Posterior cingulate gyrus (tissue), 11 donors: Measurements from ENCODE around the gene ZNF550.
A peak's percentile ranks its signal among the peaks of the same experiment; 100 is the strongest.

Source experiments
- DNase-seq, 10 donors: peaks; one replicate each; pipeline versions ENCODE4 v3.0.0 to v3.0.0-alpha.2; 2020 to 2021; ENCODE audit warnings: mixed read lengths in 3 of 10
- intact Hi-C: fragments of 100-400 bp; cut with DNase I; formaldehyde crosslinking; loops from one replicate; pipeline ENCODE4 v1.15.1; 2023

ZNF550 gene

DNA sequence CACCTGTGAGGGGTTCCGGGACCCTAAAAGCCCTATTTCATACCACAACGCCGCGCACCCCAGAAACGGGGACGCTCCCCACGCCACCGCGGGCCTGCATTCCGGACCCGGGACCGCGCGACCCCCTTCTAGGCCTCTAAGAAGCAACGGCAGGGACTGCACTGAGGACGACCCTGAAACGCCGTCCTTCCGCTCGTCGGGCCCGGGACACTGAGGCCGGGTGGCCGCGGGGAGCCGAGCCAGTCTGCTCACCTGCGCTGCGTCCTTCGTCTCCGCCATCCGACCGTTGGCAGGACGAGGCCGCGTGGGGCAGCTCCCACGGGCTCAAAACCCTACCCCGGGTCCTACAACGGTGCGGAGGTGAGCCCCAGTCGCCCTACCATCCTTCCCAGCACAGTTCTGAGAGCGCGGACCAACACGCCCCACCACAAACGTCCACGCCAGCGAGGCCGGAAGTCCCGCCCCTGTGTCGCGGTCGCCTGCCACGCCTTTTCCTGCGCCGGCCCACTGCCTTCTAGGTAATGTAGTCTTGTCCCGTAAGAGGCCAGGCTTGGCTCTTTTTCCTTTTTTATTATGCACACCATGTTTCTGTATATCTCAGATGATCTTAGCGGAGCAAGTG, at the start of gene ZNF550:
Gene ZNF550, minus strand, starts transcription at position 460 of the 622 bp plus-strand sequence. Its CDS starts 181 bp downstream, at position 279.
- intact Hi-C loops, result no loop called here
- peak; percentile 84 to 99 (median 93) for DNase-seq

DNA sequence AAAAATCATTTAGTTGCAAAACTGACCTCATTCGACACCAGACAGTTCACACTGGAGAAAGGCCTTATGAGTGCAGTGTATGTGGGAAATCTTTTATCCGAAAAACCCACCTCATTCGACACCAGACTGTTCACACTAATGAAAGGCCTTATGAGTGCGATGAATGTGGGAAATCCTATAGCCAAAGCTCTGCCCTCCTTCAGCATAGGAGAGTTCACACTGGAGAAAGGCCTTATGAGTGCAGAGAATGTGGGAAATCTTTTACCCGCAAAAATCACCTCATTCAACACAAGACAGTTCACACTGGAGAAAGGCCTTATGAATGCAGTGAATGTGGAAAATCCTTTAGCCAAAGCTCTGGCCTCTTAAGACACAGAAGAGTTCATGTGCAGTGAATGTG, 47.3 kb upstream of the ZNF550 start:
- DNase-seq, result no peak
- intact Hi-C loops, result no loop called here

DNA sequence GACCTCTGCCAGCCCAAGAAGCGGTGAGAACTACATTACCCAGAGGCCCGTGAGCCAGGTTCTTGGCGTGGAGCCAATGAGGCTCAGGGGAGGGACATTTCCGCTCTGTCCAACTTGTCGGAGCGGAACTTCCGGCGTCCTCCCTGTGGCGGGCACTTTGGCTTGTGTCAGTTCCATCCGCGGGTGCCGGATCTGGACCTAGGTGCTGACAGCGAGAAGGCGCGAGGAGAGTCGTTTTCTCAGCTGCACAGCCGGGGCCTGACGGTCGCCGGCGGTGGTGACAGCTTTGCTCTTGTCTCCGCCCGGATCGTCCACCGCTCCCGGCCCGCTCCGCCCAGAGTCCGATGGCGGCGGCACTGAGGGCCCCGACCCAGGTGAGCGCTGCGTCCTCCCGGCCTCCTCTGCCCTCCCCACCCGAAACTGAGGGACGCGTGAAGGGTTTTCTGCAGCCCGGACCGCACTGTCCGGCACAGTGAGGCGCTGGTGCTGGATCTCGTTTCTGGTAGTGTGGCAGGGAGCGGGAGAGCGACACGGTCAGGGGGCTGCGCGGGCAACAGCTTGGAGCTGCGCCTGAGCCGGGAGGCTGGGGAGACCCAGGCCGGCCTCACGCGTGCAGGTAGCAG, 40.2 kb upstream of the ZNF550 start, which contains the start of gene ZNF530:
Gene ZNF530, plus strand, starts transcription at position 125 of the 623 bp plus-strand sequence. CDS start 4,461 bp downstream, outside the sequence.
- intact Hi-C loops, result no loop called here
- peak; percentile 88 to 99 (median 95) for DNase-seq

DNA sequence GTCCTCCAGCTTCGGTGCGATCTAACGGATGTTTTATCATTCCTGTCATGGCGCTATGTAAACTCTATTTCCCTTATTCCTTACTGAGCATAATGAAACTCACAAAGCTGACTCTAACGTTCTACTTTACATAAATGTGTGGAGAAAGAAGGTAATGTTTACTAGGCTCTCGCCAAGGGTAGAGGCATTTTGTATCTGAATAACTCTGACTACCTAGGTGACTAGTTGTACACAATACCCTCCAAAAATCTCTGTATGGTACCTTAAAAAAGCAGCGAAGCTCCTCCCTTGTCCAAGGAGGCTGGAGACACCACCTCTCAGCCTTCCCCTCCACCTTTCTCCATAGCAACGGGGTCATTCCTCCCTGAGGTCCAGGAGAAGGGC, 39.7 kb upstream of the ZNF550 start:
- no peak for DNase-seq
- intact Hi-C loops, result no loop called here

DNA sequence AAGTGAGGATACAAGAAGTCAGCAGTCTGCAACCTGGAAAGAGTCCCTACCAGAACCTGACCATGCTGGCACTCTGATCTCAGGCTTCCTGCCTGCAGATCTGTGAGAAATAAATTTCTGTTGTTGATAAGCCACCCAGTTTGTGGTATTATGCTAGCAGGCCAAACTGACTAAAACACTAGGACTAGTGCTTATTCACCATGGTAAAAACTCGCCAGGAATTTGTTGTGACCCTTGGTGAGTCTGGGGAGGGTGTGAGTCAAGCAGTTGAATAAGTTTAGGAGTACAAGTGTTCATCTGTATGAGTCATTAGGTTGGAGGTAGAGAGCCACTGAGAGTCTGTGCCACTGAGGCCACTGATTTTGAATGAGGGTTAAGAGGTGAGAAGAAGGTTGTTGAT, 27.9 kb upstream of the ZNF550 start:
- intact Hi-C loops, result no loop called here
- no peak for DNase-seq

DNA sequence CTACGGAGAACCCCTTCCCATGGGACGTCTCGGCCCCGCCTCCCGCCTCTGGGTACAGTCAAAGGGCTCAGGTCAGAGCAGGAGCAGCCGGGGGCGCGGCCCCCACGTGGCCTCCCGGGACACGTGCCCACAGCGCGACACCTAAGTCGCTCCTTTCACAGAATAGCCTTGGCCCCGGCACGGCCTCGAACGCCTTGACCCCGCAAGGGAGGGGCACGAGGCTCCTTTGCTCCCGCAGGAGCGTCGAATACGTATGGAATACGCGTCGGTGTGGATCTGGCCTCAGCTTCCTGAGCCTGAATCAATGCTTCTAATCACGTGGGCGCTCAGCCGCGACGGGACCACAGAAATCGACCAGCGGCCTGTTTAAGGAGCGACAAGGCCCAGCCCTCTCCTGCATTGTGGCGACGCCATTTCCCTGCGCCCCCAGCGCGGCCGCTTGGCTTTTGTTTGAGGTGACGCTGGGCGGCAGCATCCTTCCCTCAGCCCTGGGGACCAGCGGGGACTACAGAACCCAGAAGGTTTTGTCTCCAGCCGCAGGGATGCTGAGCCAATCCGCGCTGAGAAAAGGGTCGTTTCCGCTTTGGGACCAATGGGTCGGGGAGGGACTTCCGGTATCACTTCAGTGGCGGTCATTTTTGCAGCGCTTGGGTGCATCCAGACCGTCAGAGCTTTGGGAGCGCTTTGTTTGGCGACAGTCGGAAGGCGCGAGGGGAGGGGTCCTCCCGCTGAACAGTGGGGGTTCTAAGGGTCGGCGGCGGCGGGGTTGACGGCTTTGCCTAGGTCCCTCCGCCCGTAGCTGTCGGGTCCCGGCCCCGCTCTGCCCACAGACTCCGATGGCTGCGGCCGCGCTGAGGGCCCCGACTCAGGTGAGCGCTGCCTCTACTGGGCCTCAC, 24.1 kb upstream of the ZNF550 start, which contains the start of gene ZIK1:
Gene ZIK1, plus strand, starts transcription at position 625 of the 896 bp plus-strand sequence. Its CDS starts 212 bp downstream, at position 837.
- peak; percentile 93 to 99 (median 96) for DNase-seq
- intact Hi-C loops, result no loop called here

DNA sequence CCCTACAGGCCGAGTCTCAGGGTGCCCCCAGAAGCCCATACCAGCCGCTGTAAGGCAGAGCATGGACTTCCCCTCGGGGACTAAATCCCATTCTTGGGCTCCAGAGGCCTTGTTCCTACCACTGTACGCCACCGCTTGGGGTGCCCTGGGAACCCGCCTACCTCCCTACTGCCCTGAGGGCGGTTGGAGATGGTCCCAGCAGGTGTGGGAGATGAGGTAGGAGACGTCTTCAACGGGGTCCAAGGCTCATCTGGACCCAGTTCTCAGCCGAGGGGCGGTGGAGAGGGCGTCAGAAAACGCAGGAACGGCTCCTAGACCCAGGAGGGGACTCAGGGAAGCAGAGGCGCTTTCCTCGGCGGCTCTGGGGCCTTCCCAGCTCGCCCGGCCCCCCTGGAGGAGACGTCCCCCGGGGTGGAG, 23.4 kb upstream of the ZNF550 start:
- no peak for DNase-seq
- intact Hi-C loops, result no loop called here

DNA sequence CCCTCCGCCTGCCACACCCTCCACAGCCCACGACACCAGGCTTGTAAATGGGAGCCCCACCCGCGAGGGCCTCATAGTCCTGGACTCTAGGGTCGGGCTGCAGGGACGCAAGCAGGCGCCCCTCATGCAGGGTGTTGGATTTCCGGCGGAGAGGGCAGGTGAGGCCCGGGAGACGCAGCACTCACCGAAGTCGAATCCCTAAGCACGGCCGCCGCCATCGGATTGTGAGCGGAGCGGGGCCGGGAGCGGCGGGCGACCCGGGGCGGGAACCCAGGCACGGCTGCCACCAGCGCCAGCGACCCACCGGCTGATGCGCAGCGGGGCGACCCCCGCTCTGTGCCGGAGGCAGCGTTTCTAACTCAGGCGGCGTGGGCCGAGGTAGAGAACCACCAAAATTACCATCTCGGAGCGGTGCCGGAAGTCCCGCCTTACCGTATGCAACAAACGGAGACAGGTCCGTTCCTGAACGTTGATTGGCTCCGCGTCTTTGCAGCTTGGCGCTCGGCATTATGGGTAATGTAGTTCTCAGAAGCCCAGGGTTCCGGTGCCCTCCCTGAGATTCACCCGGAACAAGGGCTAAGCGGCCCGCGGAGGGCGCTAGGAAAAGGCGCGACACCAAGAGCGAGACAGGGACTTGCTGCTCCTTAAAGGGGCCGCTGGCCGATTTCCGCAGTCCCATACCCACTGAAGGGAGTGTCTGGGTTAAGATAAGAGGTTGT, 19.0 kb upstream of the ZNF550 start, which contains the start of gene ZNF416:
Gene ZNF416, minus strand, starts transcription at position 425 of the 719 bp plus-strand sequence. Its CDS starts 207 bp downstream, at position 218.
- intact Hi-C loops, result loop anchor here (2.0 to 5.0 kb wide), 2 partner anchors 92 to 104 kb away; partner anchors contain the start of genes ZNF419 and ZNF551
- peak; percentile 92 to 99 (median 97) for DNase-seq

DNA sequence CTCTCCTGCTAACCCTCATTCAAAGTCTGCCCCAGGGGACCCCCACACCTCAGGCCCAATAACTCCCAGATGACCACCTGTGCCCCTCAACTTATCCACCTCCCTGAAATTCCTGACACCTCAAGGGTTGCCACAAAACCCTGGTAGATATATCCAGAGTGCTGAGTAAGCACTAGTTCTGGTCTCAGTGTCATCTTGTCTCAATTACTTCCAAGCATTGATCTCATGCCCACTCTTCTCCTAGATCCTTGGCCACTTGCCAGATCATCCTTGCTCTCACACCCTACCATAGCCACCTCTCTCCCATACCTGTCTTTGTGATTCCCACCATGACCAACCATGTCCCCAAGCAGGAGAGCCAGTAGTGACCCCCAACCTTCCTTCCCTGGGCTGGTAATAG, 17.0 kb upstream of the ZNF550 start:
- no peak for DNase-seq
- intact Hi-C loops, result loop anchor here (5.0 kb wide), 1 partner anchor 106 kb away; the partner anchor contains the start of gene ZNF551

DNA sequence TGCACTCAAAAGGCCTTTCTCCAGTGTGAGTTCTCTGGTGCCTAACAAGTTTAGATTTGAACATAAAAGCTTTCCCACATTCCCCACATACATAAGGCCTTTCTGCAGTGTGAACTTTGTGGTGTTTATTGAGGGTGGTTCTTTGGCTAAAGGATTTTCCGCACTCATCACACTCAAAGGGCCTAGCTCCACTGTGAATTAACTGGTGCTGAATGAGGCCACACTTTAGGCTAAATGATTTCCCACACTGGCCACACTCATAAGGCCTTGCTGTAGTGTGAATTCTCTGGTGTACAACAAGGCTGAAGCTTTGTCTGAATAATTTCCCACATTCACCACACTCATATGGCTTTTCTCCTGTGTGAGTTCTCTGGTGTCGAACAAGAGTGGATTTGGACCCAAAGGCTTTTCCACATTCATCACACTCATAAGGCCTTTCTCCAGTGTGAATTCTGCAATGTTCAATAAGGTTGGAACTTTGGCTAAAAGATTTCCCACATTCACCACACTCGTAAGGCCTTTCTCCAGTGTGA, 12.8 kb upstream of the ZNF550 start:
- no peak for DNase-seq
- intact Hi-C loops, result no loop called here

DNA sequence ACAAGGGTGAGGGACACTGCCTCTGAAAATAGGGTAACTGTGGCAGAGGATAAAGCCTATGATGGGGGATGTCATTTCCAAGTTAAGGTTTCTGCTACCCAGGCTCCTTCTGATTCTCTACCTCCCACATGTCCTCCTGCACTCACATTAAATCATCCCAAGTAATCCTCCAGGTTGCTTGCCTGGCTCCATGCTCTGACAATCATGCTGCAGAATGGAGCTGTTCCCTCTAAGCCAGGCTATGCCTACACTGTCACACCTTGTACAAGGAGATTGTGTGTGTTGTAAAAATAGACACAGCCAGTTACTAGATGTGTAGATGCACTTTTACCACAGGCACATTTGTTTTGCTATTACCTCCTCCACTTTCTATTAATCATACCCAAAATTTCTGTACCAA, 11.0 kb upstream of the ZNF550 start:
- DNase-seq, result no peak
- intact Hi-C loops, result no loop called here

DNA sequence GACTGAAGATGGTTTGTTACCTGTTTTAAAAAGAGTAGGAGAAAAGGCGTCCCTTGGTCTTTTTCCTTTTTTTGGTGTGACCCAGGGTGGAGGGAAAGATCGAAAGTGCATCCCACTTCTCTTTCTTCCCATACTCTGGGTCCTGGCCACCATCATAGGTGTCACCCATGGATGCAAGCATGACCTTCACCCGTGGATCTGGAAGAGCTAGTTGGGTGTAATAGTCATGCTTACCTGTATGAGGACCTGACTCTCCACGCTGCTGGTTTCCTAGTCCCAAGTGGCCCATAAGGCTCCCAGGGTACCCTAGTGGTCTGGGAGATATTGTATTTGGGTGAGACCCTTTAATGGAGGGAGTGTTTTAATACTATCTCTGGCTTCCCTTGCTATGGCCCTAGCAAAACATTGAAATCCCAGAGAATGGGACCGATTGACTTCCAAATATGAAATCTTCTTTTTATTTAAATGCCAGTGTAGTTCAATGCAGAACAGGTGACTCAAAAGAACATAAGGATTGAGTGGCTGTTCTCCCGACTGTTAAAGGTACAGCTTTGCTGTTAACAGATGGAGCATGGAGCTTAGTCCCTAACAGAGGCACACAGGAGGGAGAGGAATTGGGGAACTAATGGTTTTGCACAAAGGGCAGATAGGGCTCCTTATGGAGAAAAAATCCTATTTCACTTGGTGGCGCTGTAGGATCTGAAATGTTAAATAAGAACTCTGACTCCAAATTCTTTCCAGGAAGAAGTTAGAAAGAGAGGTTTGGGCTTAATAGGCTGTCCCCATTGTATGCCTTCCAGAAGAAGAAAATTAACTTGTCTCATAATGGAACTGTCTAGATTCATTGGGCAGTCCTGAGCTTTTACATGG, 7.0 kb upstream of the ZNF550 start:
- DNase-seq, result no peak
- intact Hi-C loops, result no loop called here

DNA sequence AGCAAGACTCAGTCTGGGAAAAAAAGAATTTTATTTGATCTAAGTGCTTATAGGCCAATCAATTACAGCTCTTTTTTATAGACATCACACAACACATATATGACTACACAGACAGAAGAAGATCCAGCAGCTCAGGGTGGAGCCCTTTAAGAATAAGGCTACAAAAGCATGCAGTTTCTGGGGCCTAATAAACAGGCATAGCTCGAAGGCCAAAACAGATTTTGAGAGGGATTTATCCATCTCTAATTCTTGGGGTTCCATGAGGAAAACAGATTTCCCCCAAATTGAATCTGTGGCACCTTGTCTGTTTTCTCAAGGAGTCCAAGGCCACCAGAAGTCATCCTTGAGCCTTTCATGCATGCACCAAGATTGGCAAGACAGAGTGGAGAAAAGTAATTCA, 3.9 kb upstream of the ZNF550 start:
- DNase-seq, result no peak
- intact Hi-C loops, result no loop called here

DNA sequence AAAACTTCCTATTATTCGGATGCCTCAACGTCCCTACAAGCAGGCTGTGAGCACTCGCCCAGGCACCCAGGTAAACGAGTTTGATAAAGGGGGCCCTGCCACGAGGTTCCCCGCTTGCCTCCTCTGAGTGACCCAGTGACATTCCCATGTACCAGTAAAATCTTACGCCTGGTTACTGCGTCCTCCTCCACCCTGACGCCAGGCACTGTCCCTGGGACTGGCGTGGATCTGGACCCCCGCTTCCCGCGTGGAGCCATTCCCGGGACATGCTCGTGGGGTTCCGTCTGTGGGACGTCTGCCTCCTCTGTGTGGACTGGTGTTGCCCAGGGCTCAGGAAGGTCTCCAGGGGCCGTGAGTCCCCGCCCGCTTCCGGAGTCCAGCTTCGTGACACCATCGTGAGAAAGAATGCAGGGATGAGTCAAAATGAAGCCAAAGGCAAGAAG, 407 bp upstream of the ZNF550 start:
- intact Hi-C loops, result no loop called here

DNA sequence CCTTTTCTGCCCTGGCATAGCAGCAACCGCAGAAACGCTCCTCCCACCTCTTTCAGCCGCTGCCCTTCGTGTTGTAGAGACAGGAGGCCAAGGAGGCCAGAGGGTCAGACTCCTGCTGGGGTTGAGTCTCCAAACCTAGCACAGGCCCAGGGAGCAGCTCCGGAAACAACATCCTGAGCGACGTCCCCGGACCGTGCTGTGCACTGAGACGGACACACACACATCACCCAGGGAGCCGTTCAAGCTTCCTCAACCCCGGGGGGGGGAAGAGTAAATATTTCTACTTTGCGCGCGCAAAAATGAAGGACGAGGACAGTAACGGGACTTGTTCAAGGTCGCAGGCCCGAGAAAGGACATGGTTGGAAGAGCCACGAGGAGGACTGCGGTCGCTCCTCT, 657 bp downstream of the ZNF550 start:
- peak in 4 of 10 donors; percentile 3 to 74 (median 8) for DNase-seq
- intact Hi-C loops, result no loop called here

More for the DNA sequence above, 407 bp upstream of the ZNF550 start:
- DNase-seq, result peak in 4 of 10 donors; percentile 9 to 84 (median 46)

DNA sequence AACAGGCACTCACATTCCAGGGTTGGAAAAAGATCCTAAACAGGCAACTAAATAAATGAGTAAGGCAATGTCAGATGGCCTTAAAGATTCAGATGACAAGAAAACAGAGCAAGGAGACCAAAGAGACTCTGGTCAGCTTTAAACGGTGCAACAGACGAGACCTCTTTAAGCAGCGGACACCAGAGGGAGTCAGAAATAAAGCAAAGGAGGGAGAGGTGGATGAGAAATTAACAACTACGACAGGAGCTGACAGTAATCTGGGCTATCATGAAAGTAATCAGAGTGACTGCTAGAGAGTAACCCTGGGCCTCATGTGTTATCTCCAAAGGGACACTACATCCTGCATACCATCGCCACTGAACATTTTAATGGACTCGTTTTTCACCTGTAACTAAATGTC, 1.1 kb downstream of the ZNF550 start:
- no peak for DNase-seq

DNA sequence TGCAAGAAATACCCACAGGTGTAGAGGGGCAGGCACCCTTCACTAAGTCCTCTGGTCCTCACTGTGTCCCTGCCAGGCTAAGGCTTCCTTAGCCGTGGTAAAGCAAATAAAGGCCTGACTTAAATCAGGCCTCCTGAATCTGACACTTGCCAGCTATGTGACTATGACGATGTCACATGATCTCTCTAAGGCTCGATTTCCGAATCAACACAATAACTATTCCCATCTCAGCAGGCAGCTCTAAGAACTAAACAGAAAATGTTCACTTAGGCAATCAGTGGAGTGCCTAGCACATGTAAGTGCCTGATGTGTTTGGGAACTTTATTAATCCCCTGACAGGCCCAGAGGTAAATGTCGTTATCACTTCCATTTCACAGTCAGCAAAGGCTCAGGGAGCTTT, 2.0 kb downstream of the ZNF550 start:
- intact Hi-C loops, result no loop called here
- DNase-seq, result no peak

More for the DNA sequence above, 1.1 kb downstream of the ZNF550 start:
- intact Hi-C loops, result no loop called here

DNA sequence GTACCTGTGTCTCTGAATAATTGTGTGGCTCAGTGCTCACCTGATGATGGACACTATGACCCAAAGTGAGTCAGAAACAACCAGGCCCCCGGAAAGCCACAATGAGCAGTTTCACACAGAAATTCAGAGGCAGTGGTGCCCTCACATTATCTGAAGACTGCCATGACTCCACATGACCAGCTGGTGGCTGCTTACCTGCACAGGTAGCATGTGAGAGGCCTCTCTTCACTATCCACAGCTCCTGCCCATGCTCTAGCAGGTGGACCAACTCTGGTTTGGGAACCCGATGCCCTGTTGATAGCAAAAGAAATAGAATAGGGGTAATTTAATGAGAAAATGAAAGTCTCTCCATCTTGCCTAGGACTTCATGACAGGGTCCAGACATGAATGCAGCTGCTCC, 7.2 kb downstream of the ZNF550 start:
- intact Hi-C loops, result no loop called here
- no peak for DNase-seq

DNA sequence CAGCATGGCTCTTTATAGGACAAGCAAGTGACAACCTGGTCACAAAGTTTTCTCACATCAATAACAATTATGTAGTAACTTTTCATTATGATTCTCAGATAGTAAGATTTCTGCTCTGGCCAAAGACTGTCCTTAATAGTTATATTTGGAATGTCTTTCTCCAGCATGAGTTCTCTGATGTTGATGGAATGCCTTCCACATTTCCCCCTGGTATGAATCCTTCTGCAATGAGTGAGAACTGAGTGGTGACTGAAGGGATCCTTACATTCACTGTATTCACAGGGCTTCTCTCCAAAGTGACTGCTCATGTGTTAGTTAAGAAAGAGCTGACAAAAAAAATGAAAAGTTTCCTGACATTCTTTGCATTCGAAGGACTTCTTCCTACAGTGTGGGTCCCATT, 13.2 kb downstream of the ZNF550 start:
- no peak for DNase-seq
- intact Hi-C loops, result no loop called here
